Naive thymus-derived CD4-positive, alpha-beta T cell (primary cell): Measurements from ENCODE around the gene GNA12. TPM values are rescaled to one million over a fixed set of nuclear protein-coding genes. Genes with fewer than 3 reads are reported as not detected.
"Not testable (repeated sequence)": the region's sequence is repeated elsewhere in the genome, so short reads cannot be mapped to it uniquely, and the experiment has no call there.

Source experiments
- ATAC-seq: fragments of 150-1000 bp; cut with Tn5 transposase; 2 replicates; pipeline ENCODE4 v1.10.0; 2021; ENCODE audit warnings: mild to moderate bottlenecking, moderate library complexity
- CTCF ChIA-PET: fragments of 350-600 bp; sonication (Branson Sonifier 250); formaldehyde crosslinking; loops from one replicate; lab custom pipeline; 2021; ENCODE audit warnings: antibody characterized with exemption; lab: Charles Lee
- POLR2A ChIA-PET: fragments of 350-600 bp; sonication (Branson Sonifier 250); formaldehyde crosslinking; loops from one replicate; lab custom pipeline; 2021; ENCODE audit warnings: antibody characterized with exemption, inconsistent platforms; lab: Charles Lee
- DNase-seq, 9 donors: peaks; one replicate each; pipeline versions ENCODE4 v3.0.0 to v3.0.0-alpha.2; 2020 to 2022; ENCODE audit warnings: mixed read lengths in 1 of 9
- H3K27ac ChIP-seq: one replicate; pipeline ENCODE4 v1.7.0; 2013; ENCODE audit warnings: mild to moderate bottlenecking, low read depth, low read length, moderate library complexity
- H3K27me3 ChIP-seq, 2 donors: one replicate each; pipeline ENCODE4 v1.7.0; 2013; ENCODE audit warnings: low read length in 2 of 2, mild to moderate bottlenecking in 2 of 2, moderate library complexity in 2 of 2; ENCODE audit not compliant: control insufficient read depth in 2 of 2, insufficient read depth in 2 of 2
- H3K36me3 ChIP-seq, 3 experiments: 1 replicate in 2 of 3; 2 replicates in 1 of 3; pipeline ENCODE4 v1.7.0; 2013; ENCODE audit warnings: low read length in 3 of 3, mild to moderate bottlenecking in 3 of 3, moderate library complexity in 1 of 3; ENCODE audit not compliant: insufficient read depth in 3 of 3, control insufficient read depth in 2 of 3
- H3K4me1 ChIP-seq, 2 donors: one replicate each; pipeline ENCODE4 v1.7.0; 2013; ENCODE audit warnings: low read length in 2 of 2, mild to moderate bottlenecking in 2 of 2, moderate library complexity in 1 of 2; ENCODE audit not compliant: control insufficient read depth in 2 of 2, insufficient read depth in 2 of 2
- H3K4me3 ChIP-seq: 2 replicates; pipeline ENCODE4 v1.7.0; 2013; ENCODE audit warnings: mild to moderate bottlenecking, low read length
- H3K9me3 ChIP-seq, 3 experiments: 1 replicate in 2 of 3; 2 replicates in 1 of 3; pipeline ENCODE4 v1.7.0; 2013; ENCODE audit warnings: low read length in 3 of 3; ENCODE audit not compliant: control insufficient read depth in 2 of 3
- H3K27ac Mint-ChIP-seq, 9 donors: one replicate each; pipeline ENCODE4 v1.8.0; 2020 to 2022; ENCODE audit warnings: mixed read lengths in 9 of 9, mild to moderate bottlenecking in 8 of 9, moderate library complexity in 5 of 9, inconsistent platforms in 2 of 9
- H3K27me3 Mint-ChIP-seq, 5 donors: one replicate each; pipeline ENCODE4 v1.8.0; 2021 to 2022; ENCODE audit warnings: mixed read lengths in 5 of 5, mild to moderate bottlenecking in 1 of 5
- H3K36me3 Mint-ChIP-seq, 5 donors: one replicate each; pipeline ENCODE4 v1.8.0; 2020 to 2022; ENCODE audit warnings: mixed read lengths in 5 of 5, mild to moderate bottlenecking in 3 of 5, inconsistent platforms in 1 of 5
- H3K4me1 Mint-ChIP-seq, 7 donors: one replicate each; pipeline ENCODE4 v1.8.0; 2020 to 2022; ENCODE audit warnings: mixed read lengths in 7 of 7, mild to moderate bottlenecking in 3 of 7, inconsistent platforms in 1 of 7
- H3K4me3 Mint-ChIP-seq, 10 donors: one replicate each; pipeline ENCODE4 v1.8.0; 2020 to 2022; ENCODE audit warnings: mild to moderate bottlenecking in 10 of 10, mixed read lengths in 10 of 10, moderate library complexity in 6 of 10, inconsistent platforms in 2 of 10
- H3K9me3 Mint-ChIP-seq, 11 donors: one replicate each; pipeline ENCODE4 v1.8.0; 2020 to 2022; ENCODE audit warnings: mixed read lengths in 11 of 11, mild to moderate bottlenecking in 4 of 11, inconsistent platforms in 1 of 11, moderate library complexity in 1 of 11
- intact Hi-C, 2 donors: fragments of 100-400 bp; cut with micrococcal nuclease; formaldehyde crosslinking; loops; one replicate each; pipeline ENCODE4 v1.15.1; 2023
- polyA plus RNA-seq, 2 donors: library from polyadenylated mRNA; unstranded; fragments of 300-500 nt; fragmentation: Illumina TruSeq; gene quantifications; one replicate each; pipeline ENCODE4 v1.2.3, GENCODE V29; 2021
- total RNA-seq, 6 experiments: library from RNA in 5 of 6; stranded (reverse) in 5 of 6; gene quantifications; 1 replicate in 5 of 6; 2 replicates in 1 of 6; pipeline ENCODE4 v1.2.3 and lab custom pipeline; 2021 to 2026

Gene GNA12
- total and polyA plus RNA-seq, 7 experiments from 2014 or later, result 4.2 to 25.7 (median 18.5) TPM

GRCh38 chr7:2699289-2699620 is 144.9 kb downstream of the GNA12 start:
- Histone ChIP-seq H3K27me3 (no peaks in the 10 kb centered on the region), H3K27ac (no peak overlapping the region), H3K36me3 (no peaks in the 10 kb centered on the region), H3K9me3 (no peaks in the 10 kb centered on the region), H3K4me1 (peaks cover 15 to 16% of the 10 kb centered on the region in 2 donors), H3K4me3 (peak overlapping the region; percentile 46)
- DNase-seq, result no peak
- Mint-ChIP-seq H3K9me3 (peaks cover 0 to 2% (median 0%) of the 10 kb centered on the region in 11 donors), H3K4me1 (peaks cover 16 to 29% (median 24%) of the 10 kb centered on the region in 7 donors), H3K27me3 (peaks cover 0 to 23% (median 0%) of the 10 kb centered on the region in 5 donors), H3K4me3 (peak overlapping the region; percentile 57 to 88 (median 80)), H3K27ac (peak overlapping the region in 7 of 9 donors; percentile 0 to 89 (median 75)), H3K36me3 (no peaks in the 10 kb centered on the region)
- ChIA-PET CTCF (interaction anchor here (0.6 to 2.7 kb wide), 4 partner anchors 11 to 651 kb away, joined by 3 to 17 read pairs (median 3); no protein-coding TSS in a partner anchor), POLR2A (interaction anchor here (0.8 to 1.6 kb wide), 5 partner anchors 11 to 191 kb away, joined by 3 to 14 read pairs (median 3); no protein-coding TSS in a partner anchor)
- intact Hi-C loops, result loop anchor here (1.0 to 2.0 kb wide), 2 partner anchors 10 to 18 kb away; no protein-coding TSS in a partner anchor
- ATAC-seq, result no peak

DNA sequence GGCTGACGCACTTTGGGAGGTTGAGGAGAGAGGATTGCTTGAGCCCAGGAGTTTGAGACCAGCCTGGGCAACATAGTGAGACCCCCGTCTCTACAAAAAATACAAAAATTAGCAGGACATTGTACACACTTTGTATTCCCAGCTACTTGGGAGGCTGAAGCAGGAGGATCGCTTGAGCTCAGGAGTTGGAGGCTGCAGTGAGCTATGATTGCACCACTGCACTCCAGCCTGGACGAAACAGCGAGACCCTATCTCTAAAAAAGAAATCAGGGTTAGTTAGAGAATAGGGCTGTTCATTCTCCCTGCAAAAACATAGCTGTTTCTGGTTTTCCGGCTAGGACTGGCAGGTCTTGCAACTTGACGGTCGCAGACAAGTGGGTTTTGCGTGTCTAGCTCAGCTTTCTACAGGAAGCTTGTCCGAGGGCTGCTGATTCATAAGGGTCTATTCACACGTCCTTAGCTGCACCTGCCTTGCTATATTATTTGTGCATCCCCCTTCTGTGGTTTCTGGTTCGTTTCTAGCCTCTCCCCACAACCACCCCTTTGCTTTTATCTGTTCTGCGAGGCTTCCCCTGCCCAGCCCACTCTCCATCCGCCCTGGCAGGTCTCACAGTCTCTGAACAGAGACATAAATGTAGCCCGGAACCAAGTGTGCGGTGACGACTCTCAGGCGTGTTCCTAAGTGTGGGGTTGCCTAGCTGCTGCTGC is 145.4 kb downstream of the GNA12 start:
- Histone ChIP-seq H3K4me1 (peaks cover 15 to 16% of the 10 kb centered on the region in 2 donors), H3K36me3 (no peaks in the 10 kb centered on the region), H3K4me3 (peak overlapping the region; percentile 46), H3K27ac (no peak overlapping the region), H3K9me3 (no peaks in the 10 kb centered on the region), H3K27me3 (no peaks in the 10 kb centered on the region)
- H3K4me3 Mint-ChIP-seq, result peak overlapping the region; percentile 46 to 88 (median 80)
- DNase-seq, result peak in 8 of 9 donors; percentile 24 to 61 (median 59)
- peak; percentile 90 for ATAC-seq
- ChIA-PET CTCF (interaction anchor here (0.6 to 2.7 kb wide), 4 partner anchors 12 to 309 kb away, joined by 3 to 17 read pairs (median 4); no protein-coding TSS in a partner anchor), POLR2A (interaction anchor here (0.8 to 1.6 kb wide), 5 partner anchors 12 to 190 kb away, joined by 3 to 14 read pairs (median 3); no protein-coding TSS in a partner anchor)
- H3K9me3 Mint-ChIP-seq, result peaks cover 0 to 2% (median 0%) of the 10 kb centered on the region in 11 donors
- intact Hi-C loops, result loop anchor here (1.0 to 2.0 kb wide), 2 partner anchors 11 to 18 kb away; no protein-coding TSS in a partner anchor
- peaks cover 16 to 29% (median 24%) of the 10 kb centered on the region in 7 donors for H3K4me1 Mint-ChIP-seq
- H3K36me3 Mint-ChIP-seq, result no peaks in the 10 kb centered on the region
- peak overlapping the region in 8 of 9 donors; percentile 0 to 89 (median 76) for H3K27ac Mint-ChIP-seq
- H3K27me3 Mint-ChIP-seq, result peaks cover 0 to 20% (median 0%) of the 10 kb centered on the region in 5 donors

- not testable (repeated sequence) for H3K36me3 Mint-ChIP-seq
These were observed 150.0 kb downstream of the GNA12 start for GRCh38 chr7:2694122-2694436.

GRCh38 chr7:2693420-2694121 is 150.5 kb downstream of the GNA12 start:
- intact Hi-C loops, H3K27ac ChIP-seq, H3K27ac Mint-ChIP-seq, H3K9me3 ChIP-seq, H3K36me3 Mint-ChIP-seq, H3K9me3 Mint-ChIP-seq, H3K4me3 ChIP-seq, CTCF ChIA-PET, DNase-seq, H3K4me3 Mint-ChIP-seq, POLR2A ChIA-PET, H3K36me3 ChIP-seq: not testable (repeated sequence)
- peaks cover 14 to 37% (median 17%) of the 10 kb centered on the region in 5 donors for H3K27me3 Mint-ChIP-seq
- ATAC-seq, result peak; percentile 64
- peaks cover 0 to 12% of the 10 kb centered on the region in 2 donors for H3K4me1 ChIP-seq
- H3K27me3 ChIP-seq, result peaks cover 4 to 11% of the 10 kb centered on the region in 2 donors
- peaks cover under 1 to 16% (median 11%) of the 10 kb centered on the region in 7 donors for H3K4me1 Mint-ChIP-seq

More at GRCh38 chr7:2694122-2694436, 150.0 kb downstream of the GNA12 start:
- ATAC-seq, H3K4me1 ChIP-seq, intact Hi-C loops, POLR2A ChIA-PET, H3K27me3 ChIP-seq, H3K9me3 Mint-ChIP-seq, DNase-seq, H3K27ac Mint-ChIP-seq, H3K27ac ChIP-seq, CTCF ChIA-PET, H3K4me3 ChIP-seq, H3K36me3 ChIP-seq, H3K4me3 Mint-ChIP-seq, H3K9me3 ChIP-seq: not testable (repeated sequence)
- Mint-ChIP-seq H3K4me1 (peaks cover 5 to 16% (median 12%) of the 10 kb centered on the region in 7 donors), H3K27me3 (peaks cover 9 to 32% (median 12%) of the 10 kb centered on the region in 5 donors)

- ChIA-PET POLR2A (no interaction called here), CTCF (no interaction called here)
- Histone ChIP-seq H3K36me3 (no peaks in the 10 kb centered on the region), H3K27ac (no peak overlapping the region), H3K4me3 (no peak overlapping the region), H3K9me3 (no peaks in the 10 kb centered on the region), H3K27me3 (peaks cover 7 to 11% of the 10 kb centered on the region in 2 donors), H3K4me1 (peaks cover 0 to 11% of the 10 kb centered on the region in 2 donors)
- Mint-ChIP-seq H3K9me3 (no peaks in the 10 kb centered on the region), H3K36me3 (no peaks in the 10 kb centered on the region), H3K27ac (peak overlapping the region in 2 of 9 donors; percentile 36 to 38), H3K4me3 (no peak overlapping the region), H3K4me1 (peaks cover 0 to 10% (median 5%) of the 10 kb centered on the region in 7 donors), H3K27me3 (peaks cover 14 to 40% (median 19%) of the 10 kb centered on the region in 5 donors)
- intact Hi-C loops, result no loop called here
- ATAC-seq (no peak), DNase-seq (no peak)
These were observed 151.6 kb downstream of the GNA12 start for GRCh38 chr7:2692543-2692942.

GRCh38 chr7:2691932-2692439 is 152.1 kb downstream of the GNA12 start:
- H3K27ac ChIP-seq, H3K36me3 ChIP-seq, DNase-seq, POLR2A ChIA-PET, H3K4me3 ChIP-seq, H3K9me3 Mint-ChIP-seq, H3K4me3 Mint-ChIP-seq, H3K9me3 ChIP-seq, ATAC-seq, intact Hi-C loops, H3K4me1 Mint-ChIP-seq, H3K36me3 Mint-ChIP-seq: not testable (repeated sequence)
- Histone ChIP-seq H3K4me1 (peaks cover 0 to 11% of the 10 kb centered on the region in 2 donors), H3K27me3 (peaks cover 7 to 11% of the 10 kb centered on the region in 2 donors)
- CTCF ChIA-PET, result interaction anchor here (1.5 kb wide), 1 partner anchor 18 kb away, joined by 7 read pairs; no protein-coding TSS in a partner anchor
- H3K27ac Mint-ChIP-seq, result peak overlapping the region in 1 of 9 donors; percentile 29
- H3K27me3 Mint-ChIP-seq, result peaks cover 19 to 42% (median 23%) of the 10 kb centered on the region in 5 donors
